HCT116 (cell line): Measurements from ENCODE around the gene STX1A.

Experiments
- CEBPB ChIP-seq: IDR thresholded peaks from 2 replicates; pipeline ENCODE4 v1.6.1; 2012; ENCODE audit warnings: low read depth
- EZH2phosphoT487 ChIP-seq: fragments of 200-600 bp; IDR thresholded peaks from 2 replicates; pipeline ENCODE4 v1.6.1; 2018; ENCODE audit warnings: antibody characterized with exemption, borderline replicate concordance
- JUND ChIP-seq: IDR thresholded peaks from 2 replicates; pipeline ENCODE4 v1.6.1; 2012
- POLR2A ChIP-seq: IDR thresholded peaks from 2 replicates; pipeline ENCODE4 v1.7.0; 2011; ENCODE audit warnings: borderline replicate concordance; ENCODE audit not compliant: insufficient read depth, insufficient read length; ENCODE audit errors: extremely low read depth
- RAD21 ChIP-seq: IDR thresholded peaks from 2 replicates; pipeline ENCODE4 v1.6.1; 2012; ENCODE audit warnings: low read depth, mild to moderate bottlenecking
- ZFX ChIP-seq: fragments of 450-650 bp; IDR thresholded peaks from 2 replicates; pipeline ENCODE4 v1.6.1; 2017
- TF ChIP-seq, protein P1 (sequence below), 3 experiments: fragments of 200-600 bp in 1 of 3; sonication (generic) in 1 of 3; IDR thresholded peaks in 2 of 3; conservative IDR thresholded peaks in 1 of 3; 2 replicates each; pipeline ENCODE4 v1.5.1; 2012 to 2017; ENCODE audit warnings: low read depth in 2 of 3, low read length in 2 of 3, antibody characterized with exemption in 1 of 3, borderline replicate concordance in 1 of 3, control low read depth in 1 of 3, mild to moderate bottlenecking in 1 of 3, mixed read lengths in 1 of 3, mixed run types in 1 of 3, moderate library complexity in 1 of 3; ENCODE audit not compliant: insufficient read depth in 1 of 3
- TF ChIP-seq, protein P2 (sequence below): IDR thresholded peaks from 2 replicates; pipeline ENCODE4 v1.6.1; 2012
- TF ChIP-seq, protein P3 (sequence below): IDR thresholded peaks from 2 replicates; pipeline ENCODE4 v1.6.1; 2011; ENCODE audit warnings: mild to moderate bottlenecking, low read length, moderate library complexity; ENCODE audit not compliant: insufficient replicate concordance; ENCODE audit errors: extremely low read depth
- TF ChIP-seq, protein P4 (sequence below): IDR thresholded peaks from 2 replicates; pipeline ENCODE4 v1.6.1; 2012

DNA sequence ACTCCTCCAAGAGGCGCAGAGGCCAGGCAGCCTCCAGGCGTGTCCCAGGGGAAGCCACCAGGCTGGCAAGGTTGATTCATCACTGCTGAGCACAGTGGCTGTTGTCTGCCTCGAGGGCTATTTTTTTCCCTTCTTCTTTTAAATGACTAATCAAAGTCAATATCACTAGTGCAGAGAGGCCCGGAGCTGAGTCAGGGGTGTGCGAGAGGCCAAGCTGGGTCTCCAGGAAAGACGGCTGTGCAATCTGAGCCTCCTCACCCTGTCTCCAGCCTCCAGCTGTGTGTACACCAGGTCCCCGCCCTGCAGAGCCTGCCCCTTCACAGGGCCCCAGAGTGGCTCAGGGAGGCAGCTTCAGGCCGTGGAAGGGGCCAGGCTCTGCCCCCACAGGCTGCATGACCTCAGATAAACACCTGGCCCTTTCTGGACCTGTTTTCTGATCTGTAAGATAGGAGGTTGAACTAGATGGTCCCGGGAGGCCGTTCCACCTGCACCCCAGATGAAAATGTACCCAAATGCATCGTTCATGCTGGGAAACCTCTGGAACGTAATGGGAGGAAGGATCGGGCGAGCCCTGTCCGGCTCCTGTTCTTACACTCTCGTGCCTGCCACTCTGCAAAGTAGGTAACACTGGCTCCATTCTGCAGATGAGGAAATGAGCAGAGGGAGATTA is 3.7 kb downstream of the STX1A start:
- TF ChIP-seq, protein P1, sequence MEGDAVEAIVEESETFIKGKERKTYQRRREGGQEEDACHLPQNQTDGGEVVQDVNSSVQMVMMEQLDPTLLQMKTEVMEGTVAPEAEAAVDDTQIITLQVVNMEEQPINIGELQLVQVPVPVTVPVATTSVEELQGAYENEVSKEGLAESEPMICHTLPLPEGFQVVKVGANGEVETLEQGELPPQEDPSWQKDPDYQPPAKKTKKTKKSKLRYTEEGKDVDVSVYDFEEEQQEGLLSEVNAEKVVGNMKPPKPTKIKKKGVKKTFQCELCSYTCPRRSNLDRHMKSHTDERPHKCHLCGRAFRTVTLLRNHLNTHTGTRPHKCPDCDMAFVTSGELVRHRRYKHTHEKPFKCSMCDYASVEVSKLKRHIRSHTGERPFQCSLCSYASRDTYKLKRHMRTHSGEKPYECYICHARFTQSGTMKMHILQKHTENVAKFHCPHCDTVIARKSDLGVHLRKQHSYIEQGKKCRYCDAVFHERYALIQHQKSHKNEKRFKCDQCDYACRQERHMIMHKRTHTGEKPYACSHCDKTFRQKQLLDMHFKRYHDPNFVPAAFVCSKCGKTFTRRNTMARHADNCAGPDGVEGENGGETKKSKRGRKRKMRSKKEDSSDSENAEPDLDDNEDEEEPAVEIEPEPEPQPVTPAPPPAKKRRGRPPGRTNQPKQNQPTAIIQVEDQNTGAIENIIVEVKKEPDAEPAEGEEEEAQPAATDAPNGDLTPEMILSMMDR (IDR thresholded peaks at IDR 0.05 in 2 of 3, conservative IDR thresholded peaks at IDR 0.05 in 1 of 3; ENCODE audit: borderline replicate concordance in 1 of 3, insufficient read depth in 1 of 3, low read depth in 2 of 3, low read length in 2 of 3) = no peak
- TF ChIP-seq, protein P2, sequence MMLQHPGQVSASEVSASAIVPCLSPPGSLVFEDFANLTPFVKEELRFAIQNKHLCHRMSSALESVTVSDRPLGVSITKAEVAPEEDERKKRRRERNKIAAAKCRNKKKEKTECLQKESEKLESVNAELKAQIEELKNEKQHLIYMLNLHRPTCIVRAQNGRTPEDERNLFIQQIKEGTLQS = no peak
- TF ChIP-seq ZFX (no peak), RAD21 (no peak), CEBPB (no peak), POLR2A (no peak), JUND (no peak), EZH2phosphoT487 (no peak)
- TF ChIP-seq, protein P3, sequence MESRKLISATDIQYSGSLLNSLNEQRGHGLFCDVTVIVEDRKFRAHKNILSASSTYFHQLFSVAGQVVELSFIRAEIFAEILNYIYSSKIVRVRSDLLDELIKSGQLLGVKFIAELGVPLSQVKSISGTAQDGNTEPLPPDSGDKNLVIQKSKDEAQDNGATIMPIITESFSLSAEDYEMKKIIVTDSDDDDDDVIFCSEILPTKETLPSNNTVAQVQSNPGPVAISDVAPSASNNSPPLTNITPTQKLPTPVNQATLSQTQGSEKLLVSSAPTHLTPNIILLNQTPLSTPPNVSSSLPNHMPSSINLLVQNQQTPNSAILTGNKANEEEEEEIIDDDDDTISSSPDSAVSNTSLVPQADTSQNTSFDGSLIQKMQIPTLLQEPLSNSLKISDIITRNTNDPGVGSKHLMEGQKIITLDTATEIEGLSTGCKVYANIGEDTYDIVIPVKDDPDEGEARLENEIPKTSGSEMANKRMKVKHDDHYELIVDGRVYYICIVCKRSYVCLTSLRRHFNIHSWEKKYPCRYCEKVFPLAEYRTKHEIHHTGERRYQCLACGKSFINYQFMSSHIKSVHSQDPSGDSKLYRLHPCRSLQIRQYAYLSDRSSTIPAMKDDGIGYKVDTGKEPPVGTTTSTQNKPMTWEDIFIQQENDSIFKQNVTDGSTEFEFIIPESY = peak; percentile 76
- TF ChIP-seq, protein P4, sequence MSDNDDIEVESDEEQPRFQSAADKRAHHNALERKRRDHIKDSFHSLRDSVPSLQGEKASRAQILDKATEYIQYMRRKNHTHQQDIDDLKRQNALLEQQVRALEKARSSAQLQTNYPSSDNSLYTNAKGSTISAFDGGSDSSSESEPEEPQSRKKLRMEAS = no peak
